RWPE1 (cell line): ENCODE results near the gene CKS1B.

ENCODE experiments used
- CTCF ChIA-PET: fragments of 350-600 bp; sonication (Branson Sonifier 250); formaldehyde crosslinking; extraction: SDS; loops from one replicate; lab custom pipeline; 2021; lab: Yijun Ruan, JAX
- POLR2A ChIA-PET: fragments of 400-600 bp; formaldehyde crosslinking; extraction: SDS; loops from one replicate; lab custom pipeline; 2020; ENCODE audit warnings: antibody characterized with exemption; ENCODE audit not compliant: low non-redundant PET; lab: Yijun Ruan, JAX
- DNase-seq: peaks from one replicate; pipeline ENCODE4 v3.0.0; 2012; ENCODE audit warnings: low spot score
- H3K27ac ChIP-seq: fragments of 450-650 bp; 2 replicates; pipeline ENCODE4 v1.5.1; 2017
- CTCF ChIP-seq: fragments of 450-650 bp; conservative IDR thresholded peaks from 2 replicates; pipeline ENCODE4 v1.5.1; 2017; ENCODE audit warnings: low read depth, mild to moderate bottlenecking

CKS1B gene

GRCh38 chr1:154935749-154936554 is 38.5 kb upstream of the CKS1B start:
- TF ChIP-seq CTCF, result no peak
- POLR2A ChIA-PET, result interaction anchor here (0.7 kb wide), 1 partner anchor 12 kb away, joined by 3 read pairs; no protein-coding TSS in a partner anchor
- H3K27ac ChIP-seq, result peak overlapping the region; percentile 98
- no peak for DNase-seq
- CTCF ChIA-PET, result interaction anchor here (0.6 to 1.3 kb wide), 8 partner anchors 10 to 452 kb away, joined by 3 to 5 read pairs (median 4); no protein-coding TSS in a partner anchor

- ChIA-PET POLR2A (interaction anchor here (0.5 to 0.7 kb wide), 2 partner anchors 12 to 46 kb away, joined by 3 to 4 read pairs; no protein-coding TSS in a partner anchor), CTCF (interaction anchor here (0.5 to 1.3 kb wide), 11 partner anchors 10 to 732 kb away, joined by 3 to 5 read pairs (median 4); no protein-coding TSS in a partner anchor)
- H3K27ac ChIP-seq, result peak within 1 kb of the TSS; percentile 98
- peak; percentile 99 for DNase-seq
- peak; percentile 53 for TF ChIP-seq CTCF
Observed at GRCh38 chr1:154936555-154937084, 37.9 kb upstream of the CKS1B start, which contains the start of gene PMVK. PMVK (minus strand) TSS chr1:154936719; CDS start chr1:154936685, 34 bp downstream.

GRCh38 chr1:154937085-154937987 is 37.1 kb upstream of the CKS1B start:
- peak; percentile 92 for DNase-seq
- peak; percentile 20 for TF ChIP-seq CTCF
- CTCF ChIA-PET, result interaction anchor here (0.5 to 1.2 kb wide), 9 partner anchors 56 to 733 kb away, joined by 3 to 5 read pairs (median 3); no protein-coding TSS in a partner anchor
- POLR2A ChIA-PET, result interaction anchor here (0.5 to 0.7 kb wide), 3 partner anchors 11 to 331 kb away, joined by 3 to 4 read pairs (median 3); no protein-coding TSS in a partner anchor
- peak overlapping the region; percentile 98 for H3K27ac ChIP-seq

GRCh38 chr1:154937988-154938386 is 36.5 kb upstream of the CKS1B start:
- no peak for DNase-seq
- peak overlapping the region; percentile 98 for H3K27ac ChIP-seq
- ChIA-PET POLR2A (interaction anchor here (0.6 kb wide), 1 partner anchor 332 kb away, joined by 3 read pairs; no protein-coding TSS in a partner anchor), CTCF (no interaction called here)
- no peak for TF ChIP-seq CTCF

GRCh38 chr1:154938604-154939399 is 35.7 kb upstream of the CKS1B start:
- DNase-seq, result no peak
- ChIA-PET CTCF (interaction anchor here (0.5 to 1.2 kb wide), 4 partner anchors 60 to 1566 kb away, joined by 3 to 5 read pairs (median 3); no protein-coding TSS in a partner anchor), POLR2A (no interaction called here)
- no peak for TF ChIP-seq CTCF
- H3K27ac ChIP-seq, result peak overlapping the region; percentile 98
